ENCODE data around the gene RHOC. TPM values are rescaled to one million over a fixed set of nuclear protein-coding genes. Genes with fewer than 3 reads are reported as not detected.

The RHOC gene
- polyA plus RNA-seq, 3 donors from 2014 or later: 444 to 613 (median 572) TPM

DNA sequence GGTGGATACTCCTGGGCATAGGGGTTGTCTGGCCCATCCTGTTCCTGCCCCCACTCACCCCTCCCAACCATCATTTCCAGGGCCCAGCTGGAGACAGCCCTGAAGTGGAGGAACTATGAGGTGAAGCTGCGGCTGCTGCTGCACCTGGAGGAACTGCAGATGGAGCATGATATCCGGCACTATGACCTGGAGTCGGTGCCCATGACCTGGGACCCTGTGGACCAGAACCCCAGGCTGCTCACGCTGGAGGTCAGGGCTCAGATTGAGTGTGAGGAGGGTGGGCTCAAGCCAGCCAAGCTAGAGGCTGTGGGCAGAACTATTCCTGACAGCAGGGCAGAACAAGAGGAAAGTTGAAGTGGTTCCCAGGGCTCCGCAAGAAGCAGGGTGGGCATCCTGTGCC, 14.2 kb downstream of the RHOC start:
- H3K4me1 Mint-ChIP-seq: peaks cover 22 to 30% of the 10 kb centered on the region in 2 donors
- peaks cover 18 to 47% (median 31%) of the 10 kb centered on the region in 3 donors for H3K36me3 Mint-ChIP-seq
- H3K4me3 Mint-ChIP-seq: no peak overlapping the region
- no peak overlapping the region for H3K27ac Mint-ChIP-seq
- no peak for DNase-seq
- H3K27me3 Mint-ChIP-seq (ENCODE audit: low read depth in 3 of 3): no peaks in the 10 kb centered on the region
- no peaks in the 10 kb centered on the region for H3K9me3 Mint-ChIP-seq

DNA sequence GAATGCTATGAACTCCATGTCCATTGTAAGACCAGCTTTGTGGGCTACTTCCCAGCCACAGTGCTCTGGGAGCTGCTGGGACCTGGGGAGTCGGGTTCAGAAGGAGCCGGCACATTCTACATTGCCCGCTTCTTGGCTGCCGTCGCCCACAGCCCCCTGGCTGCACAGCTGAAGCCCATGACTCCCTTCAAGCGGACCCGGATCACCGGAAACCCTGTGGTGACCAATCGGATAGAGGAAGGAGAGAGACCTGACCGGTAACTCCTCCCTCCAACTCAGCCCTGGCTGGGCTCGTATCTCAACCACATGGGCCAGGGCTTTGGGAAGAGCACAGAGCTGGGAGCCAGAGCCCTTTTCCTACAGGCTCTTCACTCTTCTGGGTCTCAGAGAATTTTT, 17.1 kb downstream of the RHOC start:
- H3K4me1 Mint-ChIP-seq: peaks cover 5 to 28% of the 10 kb centered on the region in 2 donors
- H3K36me3 Mint-ChIP-seq: peaks cover 18 to 39% (median 31%) of the 10 kb centered on the region in 3 donors
- no peak overlapping the region for H3K27ac Mint-ChIP-seq
- H3K4me3 Mint-ChIP-seq: no peak overlapping the region
- no peaks in the 10 kb centered on the region for H3K27me3 Mint-ChIP-seq (ENCODE audit: low read depth in 3 of 3)
- H3K9me3 Mint-ChIP-seq: no peaks in the 10 kb centered on the region
- DNase-seq: no peak

DNA sequence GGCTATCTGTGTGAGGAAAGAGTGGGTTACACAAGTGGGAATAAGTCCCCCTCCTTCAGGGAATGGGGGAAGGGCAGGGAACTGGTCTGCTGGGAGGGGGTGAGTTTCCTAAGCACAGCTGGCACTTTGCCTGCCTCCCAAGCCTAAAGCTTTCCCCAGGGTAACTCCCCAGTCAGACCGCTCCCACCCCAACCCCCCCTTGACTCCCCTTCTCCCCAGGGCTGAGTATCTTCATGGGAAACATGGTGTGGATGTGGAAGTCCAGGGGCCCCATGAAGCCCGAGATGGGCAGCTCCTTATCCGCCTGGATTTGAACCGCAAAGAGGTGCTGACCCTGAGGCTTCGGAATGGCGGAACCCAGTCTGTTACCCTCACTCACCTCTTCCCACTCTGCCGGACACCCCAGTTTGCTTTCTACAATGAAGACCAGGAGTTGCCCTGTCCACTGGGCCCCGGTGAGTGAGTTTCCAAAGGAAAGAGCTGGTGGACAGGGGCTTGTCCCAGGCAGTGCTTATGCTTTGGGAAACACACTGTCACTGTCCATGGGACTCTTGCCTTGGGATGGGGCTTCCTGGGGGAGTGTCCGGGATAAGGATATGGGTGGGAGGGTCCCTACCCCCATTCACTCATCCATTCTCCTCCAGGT, 17.6 kb downstream of the RHOC start:
- Mint-ChIP-seq H3K27me3 (ENCODE audit: low read depth in 3 of 3) (no peaks in the 10 kb centered on the region), H3K4me3 (no peak overlapping the region), H3K9me3 (no peaks in the 10 kb centered on the region), H3K27ac (peak overlapping the region in 1 of 6 donors; percentile 43), H3K4me1 (peaks cover 5 to 28% of the 10 kb centered on the region in 2 donors), H3K36me3 (peaks cover 18 to 35% (median 31%) of the 10 kb centered on the region in 3 donors)
- DNase-seq: no peak

- Mint-ChIP-seq H3K27me3 (ENCODE audit: low read depth in 3 of 3) (no peaks in the 10 kb centered on the region), H3K4me1 (peaks cover 5 to 28% of the 10 kb centered on the region in 2 donors), H3K4me3 (no peak overlapping the region), H3K27ac (peak overlapping the region in 3 of 6 donors; percentile 19 to 43 (median 35)), H3K9me3 (no peaks in the 10 kb centered on the region), H3K36me3 (peaks cover 18 to 35% (median 31%) of the 10 kb centered on the region in 3 donors)
- no peak for DNase-seq
Observed at GRCh38 chr1:112688781-112689193, 18.1 kb downstream of the RHOC start.

DNA sequence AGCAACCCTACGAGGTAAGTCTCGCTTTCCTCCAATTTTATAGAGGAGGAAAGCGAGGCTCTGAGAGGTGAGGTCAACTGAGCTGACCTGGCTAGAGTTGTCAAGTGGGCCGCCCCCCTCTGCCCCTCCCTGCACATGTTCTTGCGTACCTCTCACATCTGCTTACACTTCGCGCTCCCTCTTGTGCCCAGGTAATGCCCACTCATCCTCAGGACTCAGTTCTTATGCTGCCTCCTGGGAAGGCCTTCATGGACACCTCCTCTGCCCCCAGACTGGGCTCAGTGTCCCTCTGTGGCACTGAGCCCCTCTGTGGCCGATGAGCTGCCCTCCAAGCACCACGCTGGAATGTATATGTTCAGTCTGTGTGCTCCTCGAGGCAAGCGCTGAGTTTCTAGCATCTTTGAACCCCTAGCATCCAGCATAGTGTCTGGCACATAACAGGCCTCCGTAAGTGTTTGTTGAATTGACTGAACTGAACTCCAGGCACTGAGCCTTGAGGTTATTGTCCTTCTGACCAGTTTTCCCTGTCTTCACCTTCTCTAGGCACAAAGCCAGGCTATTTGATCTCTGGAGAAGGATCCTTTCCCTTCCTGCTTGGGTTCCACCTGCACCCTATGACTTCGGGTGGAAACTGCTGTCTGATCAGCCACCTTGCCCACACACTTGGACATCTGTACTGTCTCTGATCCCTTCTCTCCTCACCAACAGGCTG, 19.0 kb downstream of the RHOC start:
- no peak for DNase-seq
- H3K27me3 Mint-ChIP-seq (ENCODE audit: low read depth in 3 of 3): no peaks in the 10 kb centered on the region
- peaks cover 15 to 32% (median 27%) of the 10 kb centered on the region in 3 donors for H3K36me3 Mint-ChIP-seq
- no peaks in the 10 kb centered on the region for H3K9me3 Mint-ChIP-seq
- H3K4me1 Mint-ChIP-seq: peaks cover 5 to 28% of the 10 kb centered on the region in 2 donors
- no peak overlapping the region for H3K4me3 Mint-ChIP-seq
- H3K27ac Mint-ChIP-seq: peak overlapping the region in 5 of 6 donors; percentile 36 to 84 (median 46)

GRCh38 chr1:112687361-112687760, 19.6 kb downstream of the RHOC start:
- DNase-seq: no peak
- Mint-ChIP-seq H3K36me3 (peaks cover 11 to 27% (median 24%) of the 10 kb centered on the region in 3 donors), H3K4me3 (no peak overlapping the region), H3K27me3 (ENCODE audit: low read depth in 3 of 3) (no peaks in the 10 kb centered on the region), H3K4me1 (peaks cover 5 to 28% of the 10 kb centered on the region in 2 donors), H3K9me3 (no peaks in the 10 kb centered on the region), H3K27ac (peak overlapping the region in 3 of 6 donors; percentile 14 to 84 (median 54))

- no peak overlapping the region for H3K4me3 Mint-ChIP-seq
Observed at GRCh38 chr1:112686835-112687234, 20.1 kb downstream of the RHOC start.

DNA sequence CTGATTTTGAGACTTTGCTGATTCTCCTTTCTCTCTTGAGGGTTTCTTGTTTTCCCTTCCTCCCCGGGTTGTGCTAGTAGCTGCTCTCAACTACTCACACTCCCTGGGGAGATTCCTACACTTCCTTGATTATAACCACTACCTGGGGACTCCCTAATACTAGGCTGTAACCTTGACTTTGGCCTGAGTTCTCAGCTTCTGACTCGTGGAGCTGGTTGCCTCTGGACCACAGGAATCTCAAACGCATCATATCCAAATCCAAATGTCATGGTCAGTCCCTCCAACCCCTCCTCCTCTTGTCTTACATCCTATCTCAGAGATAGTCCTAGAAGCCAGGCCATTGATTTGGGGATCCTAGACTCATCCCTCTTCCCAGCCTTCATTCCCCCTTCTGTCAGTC, 20.5 kb downstream of the RHOC start:
- Mint-ChIP-seq H3K4me1 (peaks cover 5 to 28% of the 10 kb centered on the region in 2 donors), H3K9me3 (no peaks in the 10 kb centered on the region), H3K36me3 (peaks cover 4 to 18% (median 16%) of the 10 kb centered on the region in 3 donors), H3K27ac (peak overlapping the region in 2 of 6 donors; percentile 54 to 58), H3K4me3 (no peak overlapping the region), H3K27me3 (ENCODE audit: low read depth in 3 of 3) (no peaks in the 10 kb centered on the region)
- no peak for DNase-seq

More at GRCh38 chr1:112686835-112687234, 20.1 kb downstream of the RHOC start:
- H3K4me1 Mint-ChIP-seq: peaks cover 5 to 28% of the 10 kb centered on the region in 2 donors
- DNase-seq: peak in 1 of 3 donors; percentile 15
- no peaks in the 10 kb centered on the region for H3K27me3 Mint-ChIP-seq (ENCODE audit: low read depth in 3 of 3)
- peaks cover 7 to 22% (median 19%) of the 10 kb centered on the region in 3 donors for H3K36me3 Mint-ChIP-seq
- no peaks in the 10 kb centered on the region for H3K9me3 Mint-ChIP-seq
- H3K27ac Mint-ChIP-seq: peak overlapping the region in 2 of 6 donors; percentile 54 to 58

DNA sequence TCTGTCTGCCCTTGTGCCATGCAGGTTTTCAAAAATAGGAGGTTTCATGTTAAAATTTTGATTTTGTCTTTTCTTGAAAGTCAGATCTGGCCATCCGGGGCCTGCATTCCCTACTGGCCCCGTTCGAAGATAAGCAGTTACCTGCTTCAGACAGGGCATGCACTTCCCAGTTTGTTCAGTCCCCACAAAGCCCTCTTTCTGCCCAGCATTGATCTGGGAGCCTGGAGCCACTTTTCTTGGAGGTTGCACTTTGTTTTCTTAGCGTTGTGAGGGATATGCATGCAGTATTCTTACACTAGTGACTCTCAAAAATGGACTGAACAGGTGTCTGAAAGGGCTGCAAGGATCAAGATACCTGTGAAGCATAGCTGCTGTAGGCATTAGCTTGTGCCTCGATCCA, 21.0 kb downstream of the RHOC start:
- Mint-ChIP-seq H3K27me3 (ENCODE audit: low read depth in 3 of 3) (no peaks in the 10 kb centered on the region), H3K4me3 (no peak overlapping the region), H3K9me3 (no peaks in the 10 kb centered on the region), H3K4me1 (peaks cover 5 to 28% of the 10 kb centered on the region in 2 donors), H3K36me3 (peaks cover 4 to 18% (median 16%) of the 10 kb centered on the region in 3 donors), H3K27ac (no peak overlapping the region)
- DNase-seq: no peak

- no peak for DNase-seq
- H3K4me3 Mint-ChIP-seq: no peak overlapping the region
- peak overlapping the region in 2 of 6 donors; percentile 5 to 16 for H3K27ac Mint-ChIP-seq
- peaks cover 0 to 7% (median 5%) of the 10 kb centered on the region in 3 donors for H3K27me3 Mint-ChIP-seq (ENCODE audit: low read depth in 3 of 3)
- peaks cover 34 to 59% of the 10 kb centered on the region in 2 donors for H3K4me1 Mint-ChIP-seq
- no peaks in the 10 kb centered on the region for H3K9me3 Mint-ChIP-seq
- H3K36me3 Mint-ChIP-seq: peaks cover 0 to 3% (median 0%) of the 10 kb centered on the region in 3 donors
Observed at GRCh38 chr1:112678605-112679004, 28.3 kb downstream of the RHOC start.

GRCh38 chr1:112677501-112677900, 29.4 kb downstream of the RHOC start:
- H3K4me1 Mint-ChIP-seq: peaks cover 36 to 67% of the 10 kb centered on the region in 2 donors
- H3K4me3 Mint-ChIP-seq: peak overlapping the region in 1 of 5 donors; percentile 18
- DNase-seq: no peak
- peak overlapping the region in 3 of 6 donors; percentile 9 to 48 (median 41) for H3K27ac Mint-ChIP-seq
- no peaks in the 10 kb centered on the region for H3K9me3 Mint-ChIP-seq
- H3K27me3 Mint-ChIP-seq (ENCODE audit: low read depth in 3 of 3): peaks cover 0 to 7% (median 5%) of the 10 kb centered on the region in 3 donors
- H3K36me3 Mint-ChIP-seq: peaks cover 0 to 4% (median 0%) of the 10 kb centered on the region in 3 donors

DNA sequence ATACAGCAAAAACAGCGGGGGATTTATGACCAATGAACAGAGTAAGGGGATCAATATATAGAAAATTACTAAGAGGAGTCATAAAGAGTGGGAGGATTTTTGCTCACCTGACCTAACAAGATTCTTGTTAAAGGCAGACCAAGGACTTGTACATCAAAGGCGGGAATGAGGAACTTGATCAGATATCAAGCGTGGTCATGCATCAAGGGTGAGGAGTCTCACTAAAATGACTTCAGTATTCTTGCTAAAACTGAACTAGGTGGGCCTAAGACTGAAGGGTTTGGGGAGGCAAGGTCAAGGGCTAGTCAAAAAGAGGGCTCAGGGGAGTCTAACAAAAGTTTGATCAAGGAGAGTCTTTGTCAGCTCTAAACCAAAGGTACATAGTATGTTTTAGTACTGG, 30.4 kb downstream of the RHOC start:
- H3K27ac Mint-ChIP-seq: peak overlapping the region in 4 of 6 donors; percentile 1 to 75 (median 27)
- DNase-seq: no peak
- H3K4me1 Mint-ChIP-seq: peaks cover 36 to 67% of the 10 kb centered on the region in 2 donors

DNA sequence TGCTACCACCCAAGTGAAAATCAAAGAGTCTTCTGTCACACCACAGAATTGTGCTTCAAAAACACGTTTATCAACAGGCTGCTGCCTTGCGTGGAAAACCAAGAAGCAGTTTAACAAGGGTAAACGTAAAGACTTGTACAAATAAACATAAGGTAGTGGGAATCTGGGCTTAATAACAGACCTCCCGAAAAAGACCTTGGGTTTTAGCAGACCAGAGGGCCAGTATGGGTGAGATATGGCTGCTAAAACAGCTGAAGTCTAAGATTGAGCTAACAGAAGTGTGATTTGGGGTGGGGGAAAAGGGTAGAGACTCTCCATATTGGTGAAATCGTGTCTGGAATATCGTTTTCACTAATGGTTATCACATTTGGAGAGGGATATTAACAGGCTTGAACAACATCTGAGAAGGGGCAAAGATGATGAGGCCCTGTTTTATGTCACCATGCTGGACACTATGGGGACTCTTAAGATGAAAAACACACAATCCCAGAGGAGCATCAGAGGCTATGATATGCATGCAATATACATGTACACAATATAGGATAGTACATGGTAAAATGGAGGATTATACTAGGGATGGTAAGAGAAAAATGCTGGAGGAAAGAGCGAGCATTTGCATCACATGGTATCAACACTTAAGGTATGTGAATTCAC, 31.1 kb downstream of the RHOC start:
- Mint-ChIP-seq H3K4me1 (peaks cover 36 to 67% of the 10 kb centered on the region in 2 donors), H3K4me3 (peak overlapping the region; percentile 76 to 87 (median 80)), H3K27ac (peak overlapping the region; percentile 49 to 85 (median 74)), H3K27me3 (ENCODE audit: low read depth in 3 of 3) (peaks cover 0 to 7% (median 5%) of the 10 kb centered on the region in 3 donors), H3K36me3 (peaks cover 0 to 15% (median 7%) of the 10 kb centered on the region in 3 donors), H3K9me3 (no peaks in the 10 kb centered on the region)
- DNase-seq: no peak

More for the DNA sequence above, 30.4 kb downstream of the RHOC start:
- peaks cover 0 to 7% (median 5%) of the 10 kb centered on the region in 3 donors for H3K27me3 Mint-ChIP-seq (ENCODE audit: low read depth in 3 of 3)
- H3K36me3 Mint-ChIP-seq: peaks cover 0 to 10% (median 2%) of the 10 kb centered on the region in 3 donors
- peak overlapping the region; percentile 44 to 87 (median 80) for H3K4me3 Mint-ChIP-seq
- H3K9me3 Mint-ChIP-seq: no peaks in the 10 kb centered on the region
